Renal cortical epithelial cell (primary cell): ENCODE measurements around the gene TEKT4. TPM values are rescaled to one million over a fixed set of nuclear protein-coding genes. Genes with fewer than 3 reads are reported as not detected.
"Not testable (repeated sequence)": the region's sequence is repeated elsewhere in the genome, so short reads cannot be mapped to it uniquely, and the experiment has no call there.

Source experiments
- DNase-seq: peaks from one replicate; pipeline ENCODE4 v3.0.0-alpha.2; 2011; ENCODE audit warnings: low read depth
- total RNA-seq: library from RNA; depleted of rRNA; stranded (reverse); fragments of >200 nt; gene quantifications from 2 replicates; pipeline ENCODE4 v1.2.3, GENCODE V29; 2014

TEKT4 gene
- total RNA-seq, 1 donor from 2014 or later = 0.10 TPM

- no peak for DNase-seq
Measured at GRCh38 chr2:94875820-94876522, 4.7 kb downstream of the TEKT4 start.

GRCh38 chr2:94876523-94876863, 5.3 kb downstream of the TEKT4 start:
- no peak for DNase-seq

DNA sequence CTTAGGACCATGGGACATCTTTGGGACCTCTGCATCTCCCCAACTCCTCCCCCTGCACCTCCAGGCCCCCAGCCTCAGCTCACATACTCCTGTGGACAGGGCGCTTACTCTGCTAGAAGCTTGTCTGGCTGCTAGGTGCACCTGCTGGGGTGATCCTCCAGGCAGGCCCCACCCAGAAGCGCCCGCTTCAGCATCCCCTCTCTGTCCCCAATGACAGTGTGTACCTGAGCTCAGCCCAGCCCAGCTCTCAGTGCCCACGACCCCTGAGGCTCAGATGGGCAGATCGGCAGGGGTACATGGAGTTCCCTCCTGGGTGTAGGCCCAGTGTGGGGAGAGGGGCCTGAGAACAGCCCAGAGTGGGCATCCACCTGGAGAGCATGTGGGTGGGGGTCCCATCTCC, 5.9 kb downstream of the TEKT4 start:
- no peak for DNase-seq

DNA sequence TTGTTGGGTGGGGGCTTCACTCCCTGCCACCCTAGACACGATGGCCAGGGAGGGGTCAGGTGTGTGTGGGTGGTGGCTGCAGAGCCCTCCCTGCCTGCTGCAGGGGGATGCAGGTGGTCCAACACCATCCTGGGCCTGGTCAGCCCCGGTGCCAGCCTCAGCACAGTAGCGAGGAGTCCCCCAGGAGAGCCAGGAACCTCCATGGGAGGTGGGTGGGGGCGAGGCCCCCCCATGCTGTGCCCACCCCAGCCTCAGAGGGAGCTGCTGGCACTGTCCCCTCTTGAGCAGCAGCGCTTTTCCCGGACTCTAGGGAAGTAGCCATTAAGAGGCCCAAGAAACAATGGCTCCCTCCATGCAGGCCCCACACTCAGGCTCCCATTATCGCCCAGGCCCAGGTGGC, 7.3 kb downstream of the TEKT4 start:
- DNase-seq = not testable (repeated sequence)

DNA sequence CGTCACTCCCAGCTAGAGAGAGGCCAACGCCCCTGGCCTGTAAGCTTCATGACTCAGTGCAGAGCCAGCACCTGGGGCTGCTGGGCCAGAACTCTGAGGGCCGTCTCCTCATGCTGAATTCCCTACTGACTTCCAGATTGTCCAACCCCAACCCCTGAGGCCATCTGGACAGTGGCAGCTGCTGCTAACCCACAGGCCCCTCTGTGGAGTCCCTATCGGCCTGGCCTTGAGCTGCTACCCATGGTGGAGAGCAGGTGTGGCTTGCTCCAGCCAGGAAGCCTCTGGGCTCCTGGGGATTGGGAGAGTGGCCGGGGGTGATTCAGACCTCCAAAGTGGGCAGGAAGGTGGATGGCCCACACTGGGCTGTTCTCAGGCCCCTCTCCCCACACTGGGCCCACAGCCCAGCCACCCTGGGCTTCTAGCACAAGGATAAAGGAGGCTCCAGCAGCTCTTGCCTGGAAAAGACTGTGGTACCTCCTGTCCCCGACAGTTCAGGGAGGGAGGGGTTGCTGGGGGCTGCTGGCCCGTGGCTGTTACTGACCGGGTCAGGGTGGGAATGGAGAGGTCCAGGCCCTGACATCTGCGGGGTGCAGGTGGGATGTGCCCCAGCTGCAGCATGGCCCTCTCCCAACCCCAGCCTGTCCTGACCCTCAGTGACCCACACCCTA, 8.2 kb downstream of the TEKT4 start:
- DNase-seq = no peak

- no peak for DNase-seq
Measured at GRCh38 chr2:94879982-94880377, 8.8 kb downstream of the TEKT4 start.

DNA sequence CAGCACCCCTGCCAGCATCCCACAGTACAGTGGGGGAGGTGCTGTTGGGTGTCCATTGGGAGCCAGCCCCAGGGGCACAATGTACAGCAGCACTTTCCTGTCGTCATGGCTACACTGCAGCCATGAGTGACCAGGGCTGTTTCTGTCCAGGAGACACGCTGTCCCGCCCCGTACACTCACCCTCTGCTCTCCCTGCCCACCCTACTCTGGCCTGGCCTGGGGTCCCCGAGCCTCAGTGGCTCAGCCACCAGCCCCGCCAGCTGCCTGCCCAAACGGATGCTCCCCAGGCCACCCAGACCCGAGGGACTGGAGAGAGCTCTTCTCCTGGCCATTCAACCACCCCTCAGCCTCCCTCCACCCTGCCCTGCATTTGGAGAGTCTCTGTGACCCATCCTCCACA, 9.3 kb downstream of the TEKT4 start:
- DNase-seq = no peak

GRCh38 chr2:94881070-94881469, 9.8 kb downstream of the TEKT4 start:
- DNase-seq = no peak

DNA sequence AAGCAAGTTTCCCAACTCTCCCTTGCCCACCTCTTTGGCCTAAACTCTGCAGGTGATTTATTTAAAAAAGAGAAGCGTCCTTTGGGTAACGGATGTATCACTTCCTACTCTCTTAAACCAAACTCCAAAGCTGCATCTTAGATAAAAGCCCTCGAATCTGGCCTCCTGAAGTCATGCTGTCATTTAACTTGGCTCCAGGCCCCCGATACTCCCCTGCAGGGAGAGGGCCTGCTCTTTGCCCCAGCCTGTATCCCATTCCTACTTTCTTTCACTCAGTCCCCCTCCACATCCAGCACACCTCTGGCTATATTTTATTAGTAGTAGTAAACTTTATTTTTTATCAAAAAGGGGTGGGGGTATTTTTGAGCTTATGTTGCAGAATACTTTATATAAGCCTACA, 19.0 kb downstream of the TEKT4 start:
- no peak for DNase-seq

GRCh38 chr2:94895273-94895672, 24.0 kb downstream of the TEKT4 start:
- not testable (repeated sequence) for DNase-seq

DNA sequence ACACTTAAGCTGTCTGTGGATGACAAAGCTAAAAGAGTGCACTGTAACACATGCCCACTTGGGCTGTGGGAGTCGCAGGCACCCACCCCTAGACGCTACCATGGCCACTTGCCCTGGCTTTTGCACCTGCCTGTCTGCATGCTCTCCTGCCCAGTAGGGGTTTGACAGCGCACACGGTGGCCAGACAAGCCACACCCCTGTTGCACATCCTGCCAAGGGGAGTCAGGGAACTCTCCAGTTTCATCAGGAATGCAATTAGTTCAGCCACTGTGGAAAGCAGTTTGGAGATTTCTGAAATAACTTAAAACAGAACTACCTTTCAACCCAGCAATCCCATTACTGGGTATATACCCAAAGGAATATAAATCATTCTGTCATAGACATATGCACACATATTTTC, 35.7 kb downstream of the TEKT4 start:
- DNase-seq = not testable (repeated sequence)

GRCh38 chr2:94923196-94923595, 52.0 kb downstream of the TEKT4 start:
- no peak for DNase-seq

GRCh38 chr2:94924999-94925398, 53.8 kb downstream of the TEKT4 start:
- not testable (repeated sequence) for DNase-seq

Other genes starting within 250 kb of the TEKT4 start
- 255 and 504 TPM in 2 replicates for gene MAL, start 154.3 kb downstream of the TEKT4 start, total RNA-seq